HCT116 (cell line): ENCODE measurements around the gene STAG1. TPM values are rescaled to one million over a fixed set of nuclear protein-coding genes. Genes with fewer than 3 reads are reported as not detected.

ENCODE experiments used
- ATAC-seq: fragments of 200-7000 bp; cut with Tn5 transposase; 2 replicates; pipeline ENCODE4 v1.9.1; 2020; ENCODE audit warnings: mild to moderate bottlenecking, moderate library complexity
- BruUV-seq: library from RNA; stranded (reverse); fragments of 400-500 nt; replicated peaks from 2 replicates; lab custom pipeline; 2021; lab: Mats Ljungman, UMichigan
- CTCF ChIA-PET: fragments of 300-600 bp; sonication (Branson Sonifier 250); formaldehyde crosslinking; loops from one replicate; lab custom pipeline; 2021; ENCODE audit warnings: antibody characterized with exemption; lab: Charles Lee
- POLR2A ChIA-PET: fragments of 300-600, 350-600 bp; sonication (Branson Sonifier 250); formaldehyde crosslinking; loops from one replicate; lab custom pipeline; 2021; ENCODE audit warnings: antibody characterized with exemption; lab: Charles Lee
- RAD21 ChIA-PET, 2 experiments: fragments of 300-600 bp; sonication (Branson Sonifier 250); formaldehyde crosslinking; loops; one replicate each; lab custom pipeline; 2023; ENCODE audit warnings: low total read pairs in 2 of 2; ENCODE audit not compliant: uncharacterized antibody in 2 of 2, unreplicated experiment in 2 of 2, low non-redundant PET in 1 of 2; lab: Charles Lee
- DNase-seq: peaks from one replicate; pipeline ENCODE4 v3.0.0-alpha.2; 2010; ENCODE audit warnings: low read depth, low spot score
- H2AFZ ChIP-seq: fragments of 200-600 bp; shearing (Covaris generic), sonication (generic); 2 replicates; pipeline ENCODE4 v1.6.1; 2017; ENCODE audit warnings: low read depth, mixed run types, mixed read lengths, antibody characterized with exemption, low read length; ENCODE audit not compliant: poor library complexity, severe bottlenecking
- H3K27ac ChIP-seq: 2 replicates; pipeline ENCODE4 v1.5.1; 2012; ENCODE audit warnings: low read depth, low read length
- H3K27me3 ChIP-seq: fragments of 200-600 bp; sonication (generic); 2 replicates; pipeline ENCODE4 v1.6.1; 2016; ENCODE audit warnings: mixed run types, low read length, mixed read lengths; ENCODE audit not compliant: insufficient read depth
- H3K36me3 ChIP-seq, 2 experiments: fragments of 200-500 bp in 1 of 2; fragments of 200-600 bp in 1 of 2; sonication (Bioruptor generic) in 1 of 2; sonication (generic) in 1 of 2; 2 replicates each; pipeline versions ENCODE4 v1.5.1 to v1.6.1; 2014 to 2016; ENCODE audit warnings: low read length in 2 of 2, inconsistent platforms in 1 of 2, mixed read lengths in 1 of 2, mixed run types in 1 of 2; ENCODE audit not compliant: insufficient read depth in 2 of 2, control insufficient read depth in 1 of 2
- H3K4me1 ChIP-seq, 2 experiments: fragments of 200-600 bp in 1 of 2; sonication (generic) in 1 of 2; 2 replicates each; pipeline versions ENCODE4 v1.5.1 to v1.6.1; 2012 to 2017; ENCODE audit warnings: low read length in 2 of 2, inconsistent platforms in 1 of 2, mild to moderate bottlenecking in 1 of 2, mixed read lengths in 1 of 2, mixed run types in 1 of 2, moderate library complexity in 1 of 2; ENCODE audit not compliant: insufficient read depth in 2 of 2, control insufficient read depth in 1 of 2
- H3K4me2 ChIP-seq: fragments of 200-600 bp; sonication (generic); 2 replicates; pipeline ENCODE4 v1.6.1; 2017; ENCODE audit warnings: mixed run types, low read length, mixed read lengths
- H3K4me3 ChIP-seq, 2 experiments: fragments of 200-600 bp in 1 of 2; sonication (generic) in 1 of 2; replicated peaks in 1 of 2; 2 replicates each; pipeline ENCODE4 v1.5.1; 2011 to 2016; ENCODE audit warnings: low read length in 2 of 2, control low read depth in 1 of 2, low read depth in 1 of 2, mild to moderate bottlenecking in 1 of 2, mixed read lengths in 1 of 2, mixed run types in 1 of 2
- H3K79me2 ChIP-seq: fragments of 200-600 bp; sonication (generic); 2 replicates; pipeline ENCODE4 v1.6.1; 2017; ENCODE audit warnings: mild to moderate bottlenecking, mixed run types, low read length, moderate library complexity, mixed read lengths; ENCODE audit not compliant: insufficient read depth
- H3K9ac ChIP-seq: fragments of 200-600 bp; sonication (generic); 2 replicates; pipeline ENCODE4 v1.6.1; 2016; ENCODE audit warnings: low read length, mixed read lengths
- H3K9me2 ChIP-seq: fragments of 200-600 bp; sonication (generic), shearing (Covaris generic); 2 replicates; pipeline ENCODE4 v1.6.1; 2017; ENCODE audit warnings: mixed run types, mild to moderate bottlenecking, moderate library complexity; ENCODE audit not compliant: insufficient read depth
- H3K9me3 ChIP-seq, 2 experiments: fragments of 200-500 bp in 1 of 2; fragments of 200-600 bp in 1 of 2; sonication (Bioruptor generic) in 1 of 2; sonication (generic) in 1 of 2; 2 replicates each; pipeline ENCODE4 v1.6.1; 2014 to 2017; ENCODE audit warnings: low read length in 2 of 2, mixed read lengths in 2 of 2, inconsistent platforms in 1 of 2, low read depth in 1 of 2, mild to moderate bottlenecking in 1 of 2, mixed run types in 1 of 2, moderate library complexity in 1 of 2; ENCODE audit not compliant: control insufficient read depth in 1 of 2, insufficient read depth in 1 of 2
- H4K20me1 ChIP-seq: fragments of 200-600 bp; sonication (generic), shearing (Covaris generic); 2 replicates; pipeline ENCODE4 v1.6.1; 2017; ENCODE audit warnings: mixed run types, mild to moderate bottlenecking, moderate library complexity; ENCODE audit not compliant: insufficient read depth
- CBX3 ChIP-seq: IDR thresholded peaks from 2 replicates; pipeline ENCODE4 v1.6.1; 2012; ENCODE audit warnings: low read depth
- CEBPB ChIP-seq: IDR thresholded peaks from 2 replicates; pipeline ENCODE4 v1.6.1; 2012; ENCODE audit warnings: low read depth
- EGR1 ChIP-seq: IDR thresholded peaks from 2 replicates; pipeline ENCODE4 v1.6.1; 2012; ENCODE audit warnings: low read depth
- ELF1 ChIP-seq: IDR thresholded peaks from 2 replicates; pipeline ENCODE4 v1.6.1; 2012; ENCODE audit warnings: low read depth, borderline replicate concordance
- EZH2phosphoT487 ChIP-seq: fragments of 200-600 bp; IDR thresholded peaks from 2 replicates; pipeline ENCODE4 v1.6.1; 2018; ENCODE audit warnings: antibody characterized with exemption, borderline replicate concordance
- POLR2AphosphoS5 ChIP-seq: IDR thresholded peaks from 2 replicates; pipeline ENCODE4 v1.6.1; 2011; ENCODE audit warnings: mild to moderate bottlenecking, low read depth, low read length, moderate library complexity
- RAD21 ChIP-seq: IDR thresholded peaks from 2 replicates; pipeline ENCODE4 v1.6.1; 2012; ENCODE audit warnings: low read depth, mild to moderate bottlenecking
- SRF ChIP-seq: IDR thresholded peaks from 2 replicates; pipeline ENCODE4 v1.6.1; 2012; ENCODE audit warnings: low read depth
- TCF7L2 ChIP-seq: IDR thresholded peaks from 2 replicates; pipeline ENCODE4 v1.7.0; 2011; ENCODE audit warnings: borderline replicate concordance, inconsistent platforms; ENCODE audit not compliant: insufficient read depth, insufficient read length; ENCODE audit errors: extremely low read depth
- YY1 ChIP-seq: IDR thresholded peaks from 2 replicates; pipeline ENCODE4 v1.6.1; 2011; ENCODE audit warnings: low read length, low read depth, moderate library complexity, mild to moderate bottlenecking; ENCODE audit not compliant: insufficient replicate concordance; ENCODE audit errors: extremely low read depth
- intact Hi-C: fragments of 100-400 bp; cut with micrococcal nuclease; formaldehyde crosslinking; loops from 2 replicates; pipeline ENCODE4 v1.10.0; 2022
- total RNA-seq: library from RNA; stranded (reverse); gene quantifications from one replicate; pipeline ENCODE4 v1.2.1, GENCODE V29; 2021; ENCODE audit not compliant: unreplicated experiment
- TF ChIP-seq, protein P1 (sequence below): IDR thresholded peaks from 2 replicates; pipeline ENCODE4 v1.6.1; 2012
- TF ChIP-seq, protein P2 (sequence below): IDR thresholded peaks from 2 replicates; pipeline ENCODE4 v1.6.1; 2011; ENCODE audit warnings: mild to moderate bottlenecking, low read length, moderate library complexity; ENCODE audit not compliant: insufficient replicate concordance; ENCODE audit errors: extremely low read depth
- TF ChIP-seq, protein P3 (sequence below): IDR thresholded peaks from 2 replicates; pipeline ENCODE4 v1.6.1; 2012; ENCODE audit warnings: low read depth

STAG1 gene
- total RNA-seq, 1 experiment from 2014 or later: 29.4 TPM

DNA sequence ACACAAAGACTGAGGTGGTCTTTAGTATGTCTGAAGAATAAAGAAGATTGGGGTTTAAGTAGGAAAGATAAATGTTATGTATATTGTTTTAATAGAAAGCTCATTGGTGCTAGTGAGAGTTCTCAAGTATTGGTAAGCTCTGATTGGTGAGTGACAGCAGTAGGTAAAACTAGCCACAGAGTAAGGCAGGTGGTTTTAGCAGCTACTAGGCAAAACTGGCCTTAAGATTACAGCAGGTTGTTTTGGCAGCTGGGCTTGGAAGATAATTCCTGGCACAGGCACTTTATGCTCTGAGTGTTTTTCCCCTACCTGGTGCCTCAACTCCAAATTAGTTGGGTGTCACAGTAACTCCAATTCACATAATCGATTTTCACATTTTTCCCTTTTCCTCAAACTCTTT is 66.3 kb downstream of the STAG1 start:
- BruUV-seq: no TSS peak
- Histone ChIP-seq H3K4me1 (no peaks in the 10 kb centered on the region), H3K9me2 (no peaks in the 10 kb centered on the region), H2AFZ (no peak overlapping the region), H3K4me3 (no peak overlapping the region), H3K4me2 (no peak overlapping the region), H4K20me1 (peaks cover 3% of the 10 kb centered on the region; the same call in 1 of the 2 replicates), H3K9ac (no peak overlapping the region), H3K36me3 (no peaks in the 10 kb centered on the region), H3K9me3 (no peaks in the 10 kb centered on the region), H3K27ac (no peak overlapping the region), H3K27me3 (no peaks in the 10 kb centered on the region), H3K79me2 (peaks cover 92% of the 10 kb centered on the region)
- TF ChIP-seq SRF (no peak), POLR2AphosphoS5 (no peak), YY1 (no peak), ELF1 (no peak), EZH2phosphoT487 (no peak), CEBPB (no peak), CBX3 (no peak), RAD21 (no peak), TCF7L2 (no peak), EGR1 (no peak)
- TF ChIP-seq, protein P1, sequence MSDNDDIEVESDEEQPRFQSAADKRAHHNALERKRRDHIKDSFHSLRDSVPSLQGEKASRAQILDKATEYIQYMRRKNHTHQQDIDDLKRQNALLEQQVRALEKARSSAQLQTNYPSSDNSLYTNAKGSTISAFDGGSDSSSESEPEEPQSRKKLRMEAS: no peak
- TF ChIP-seq, protein P2, sequence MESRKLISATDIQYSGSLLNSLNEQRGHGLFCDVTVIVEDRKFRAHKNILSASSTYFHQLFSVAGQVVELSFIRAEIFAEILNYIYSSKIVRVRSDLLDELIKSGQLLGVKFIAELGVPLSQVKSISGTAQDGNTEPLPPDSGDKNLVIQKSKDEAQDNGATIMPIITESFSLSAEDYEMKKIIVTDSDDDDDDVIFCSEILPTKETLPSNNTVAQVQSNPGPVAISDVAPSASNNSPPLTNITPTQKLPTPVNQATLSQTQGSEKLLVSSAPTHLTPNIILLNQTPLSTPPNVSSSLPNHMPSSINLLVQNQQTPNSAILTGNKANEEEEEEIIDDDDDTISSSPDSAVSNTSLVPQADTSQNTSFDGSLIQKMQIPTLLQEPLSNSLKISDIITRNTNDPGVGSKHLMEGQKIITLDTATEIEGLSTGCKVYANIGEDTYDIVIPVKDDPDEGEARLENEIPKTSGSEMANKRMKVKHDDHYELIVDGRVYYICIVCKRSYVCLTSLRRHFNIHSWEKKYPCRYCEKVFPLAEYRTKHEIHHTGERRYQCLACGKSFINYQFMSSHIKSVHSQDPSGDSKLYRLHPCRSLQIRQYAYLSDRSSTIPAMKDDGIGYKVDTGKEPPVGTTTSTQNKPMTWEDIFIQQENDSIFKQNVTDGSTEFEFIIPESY: no peak
- TF ChIP-seq, protein P3, sequence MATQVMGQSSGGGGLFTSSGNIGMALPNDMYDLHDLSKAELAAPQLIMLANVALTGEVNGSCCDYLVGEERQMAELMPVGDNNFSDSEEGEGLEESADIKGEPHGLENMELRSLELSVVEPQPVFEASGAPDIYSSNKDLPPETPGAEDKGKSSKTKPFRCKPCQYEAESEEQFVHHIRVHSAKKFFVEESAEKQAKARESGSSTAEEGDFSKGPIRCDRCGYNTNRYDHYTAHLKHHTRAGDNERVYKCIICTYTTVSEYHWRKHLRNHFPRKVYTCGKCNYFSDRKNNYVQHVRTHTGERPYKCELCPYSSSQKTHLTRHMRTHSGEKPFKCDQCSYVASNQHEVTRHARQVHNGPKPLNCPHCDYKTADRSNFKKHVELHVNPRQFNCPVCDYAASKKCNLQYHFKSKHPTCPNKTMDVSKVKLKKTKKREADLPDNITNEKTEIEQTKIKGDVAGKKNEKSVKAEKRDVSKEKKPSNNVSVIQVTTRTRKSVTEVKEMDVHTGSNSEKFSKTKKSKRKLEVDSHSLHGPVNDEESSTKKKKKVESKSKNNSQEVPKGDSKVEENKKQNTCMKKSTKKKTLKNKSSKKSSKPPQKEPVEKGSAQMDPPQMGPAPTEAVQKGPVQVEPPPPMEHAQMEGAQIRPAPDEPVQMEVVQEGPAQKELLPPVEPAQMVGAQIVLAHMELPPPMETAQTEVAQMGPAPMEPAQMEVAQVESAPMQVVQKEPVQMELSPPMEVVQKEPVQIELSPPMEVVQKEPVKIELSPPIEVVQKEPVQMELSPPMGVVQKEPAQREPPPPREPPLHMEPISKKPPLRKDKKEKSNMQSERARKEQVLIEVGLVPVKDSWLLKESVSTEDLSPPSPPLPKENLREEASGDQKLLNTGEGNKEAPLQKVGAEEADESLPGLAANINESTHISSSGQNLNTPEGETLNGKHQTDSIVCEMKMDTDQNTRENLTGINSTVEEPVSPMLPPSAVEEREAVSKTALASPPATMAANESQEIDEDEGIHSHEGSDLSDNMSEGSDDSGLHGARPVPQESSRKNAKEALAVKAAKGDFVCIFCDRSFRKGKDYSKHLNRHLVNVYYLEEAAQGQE: no peak
- intact Hi-C loops: no loop called here
- DNase-seq (no peak), ATAC-seq (no peak)
- CTCF ChIA-PET: interaction anchor here (0.7 kb wide), 1 partner anchor 67 kb away, joined by 3 read pairs; the partner anchor contains the start of gene STAG1
- RAD21 ChIA-PET: no interaction called here
- POLR2A ChIA-PET: no interaction called here
